ENCODE data around the gene DISC1. TPM values are rescaled to one million over a fixed set of nuclear protein-coding genes. Genes with fewer than 3 reads are reported as not detected.

DISC1 gene
- total RNA-seq, 1 experiment from 2014 or later, result 9.8 TPM

GRCh38 chr1:231757101-231757404 is 130.5 kb downstream of the DISC1 start:
- TF ChIP-seq CTCF (IDR thresholded peaks at IDR 0.05; ENCODE audit: unreplicated experiment), result no peak
- CTCF ChIA-PET, result interaction anchor here (0.6 to 1.6 kb wide), 10 partner anchors 9 to 870 kb away, joined by 3 to 20 read pairs (median 4); no protein-coding TSS in a partner anchor
- no peaks in the 10 kb centered on the region for H3K36me3 Mint-ChIP-seq (ENCODE audit: insufficient read depth, unreplicated experiment)
- H3K27me3 Mint-ChIP-seq (ENCODE audit: unreplicated experiment), result no peaks in the 10 kb centered on the region
- peaks cover 1% of the 10 kb centered on the region for H3K9me3 Mint-ChIP-seq (ENCODE audit: low read depth, unreplicated experiment)
- H3K4me3 Mint-ChIP-seq (ENCODE audit: low read depth, unreplicated experiment), result no peak overlapping the region
- BruUV-seq (replicated peaks), result no TSS peak
- no peak for DNase-seq
- H3K27ac Mint-ChIP-seq (ENCODE audit: unreplicated experiment), result no peak overlapping the region
- H3K4me1 Mint-ChIP-seq (ENCODE audit: low read depth, unreplicated experiment), result no peaks in the 10 kb centered on the region
- intact Hi-C loops (cut with micrococcal nuclease; ENCODE audit: unreplicated experiment), result loop anchor here (1.0 to 2.0 kb wide), 3 partner anchors 49 to 870 kb away; no protein-coding TSS in a partner anchor

- no peak overlapping the region for H3K27ac Mint-ChIP-seq (ENCODE audit: unreplicated experiment)
- CTCF ChIA-PET, result interaction anchor here (0.7 to 1.6 kb wide), 3 partner anchors 49 to 870 kb away, joined by 3 to 20 read pairs (median 13); no protein-coding TSS in a partner anchor
- no peaks in the 10 kb centered on the region for H3K27me3 Mint-ChIP-seq (ENCODE audit: unreplicated experiment)
- no peak for DNase-seq
- intact Hi-C loops (cut with micrococcal nuclease; ENCODE audit: unreplicated experiment), result loop anchor here (1.0 to 2.0 kb wide), 3 partner anchors 49 to 869 kb away; no protein-coding TSS in a partner anchor
- H3K4me1 Mint-ChIP-seq (ENCODE audit: low read depth, unreplicated experiment), result no peaks in the 10 kb centered on the region
- H3K36me3 Mint-ChIP-seq (ENCODE audit: insufficient read depth, unreplicated experiment), result no peaks in the 10 kb centered on the region
- no TSS peak for BruUV-seq (replicated peaks)
- no peak for TF ChIP-seq CTCF (IDR thresholded peaks at IDR 0.05; ENCODE audit: unreplicated experiment)
- H3K9me3 Mint-ChIP-seq (ENCODE audit: low read depth, unreplicated experiment), result no peaks in the 10 kb centered on the region
- no peak overlapping the region for H3K4me3 Mint-ChIP-seq (ENCODE audit: low read depth, unreplicated experiment)
These were observed 131.2 kb downstream of the DISC1 start for GRCh38 chr1:231757759-231758158.

- intact Hi-C loops (cut with micrococcal nuclease; ENCODE audit: unreplicated experiment), result no loop called here
- CTCF ChIA-PET, result no interaction called here
- Mint-ChIP-seq H3K27ac (ENCODE audit: unreplicated experiment) (no peak overlapping the region), H3K27me3 (ENCODE audit: unreplicated experiment) (no peaks in the 10 kb centered on the region), H3K36me3 (ENCODE audit: insufficient read depth, unreplicated experiment) (no peaks in the 10 kb centered on the region), H3K9me3 (ENCODE audit: low read depth, unreplicated experiment) (no peaks in the 10 kb centered on the region), H3K4me1 (ENCODE audit: low read depth, unreplicated experiment) (no peaks in the 10 kb centered on the region), H3K4me3 (ENCODE audit: low read depth, unreplicated experiment) (no peak overlapping the region)
- DNase-seq, result no peak
- BruUV-seq (replicated peaks), result no TSS peak
- no peak for TF ChIP-seq CTCF (IDR thresholded peaks at IDR 0.05; ENCODE audit: unreplicated experiment)
These were observed 134.7 kb downstream of the DISC1 start for GRCh38 chr1:231761252-231761651.

- CTCF ChIA-PET, result interaction anchor here (0.6 to 0.7 kb wide), 2 partner anchors 28 to 1117 kb away, joined by 3 to 6 read pairs; no protein-coding TSS in a partner anchor
- H3K4me3 Mint-ChIP-seq (ENCODE audit: low read depth, unreplicated experiment), result no peak overlapping the region
- no peaks in the 10 kb centered on the region for H3K27me3 Mint-ChIP-seq (ENCODE audit: unreplicated experiment)
- no peak for DNase-seq
- no peaks in the 10 kb centered on the region for H3K9me3 Mint-ChIP-seq (ENCODE audit: low read depth, unreplicated experiment)
- no peaks in the 10 kb centered on the region for H3K36me3 Mint-ChIP-seq (ENCODE audit: insufficient read depth, unreplicated experiment)
- H3K4me1 Mint-ChIP-seq (ENCODE audit: low read depth, unreplicated experiment), result no peaks in the 10 kb centered on the region
- intact Hi-C loops (cut with micrococcal nuclease; ENCODE audit: unreplicated experiment), result no loop called here
- no peak overlapping the region for H3K27ac Mint-ChIP-seq (ENCODE audit: unreplicated experiment)
- no peak for TF ChIP-seq CTCF (IDR thresholded peaks at IDR 0.05; ENCODE audit: unreplicated experiment)
- no TSS peak for BruUV-seq (replicated peaks)
These were observed 135.4 kb downstream of the DISC1 start for GRCh38 chr1:231761747-231762541.

All from Calu3 (cell line).